Measurements from ENCODE around the gene SYDE1. TPM values are rescaled to one million over a fixed set of nuclear protein-coding genes. Genes with fewer than 3 reads are reported as not detected.
"Not testable (repeated sequence)": the region's sequence is repeated elsewhere in the genome, so short reads cannot be mapped to it uniquely, and the experiment has no call there.

SYDE1 gene, protein sequence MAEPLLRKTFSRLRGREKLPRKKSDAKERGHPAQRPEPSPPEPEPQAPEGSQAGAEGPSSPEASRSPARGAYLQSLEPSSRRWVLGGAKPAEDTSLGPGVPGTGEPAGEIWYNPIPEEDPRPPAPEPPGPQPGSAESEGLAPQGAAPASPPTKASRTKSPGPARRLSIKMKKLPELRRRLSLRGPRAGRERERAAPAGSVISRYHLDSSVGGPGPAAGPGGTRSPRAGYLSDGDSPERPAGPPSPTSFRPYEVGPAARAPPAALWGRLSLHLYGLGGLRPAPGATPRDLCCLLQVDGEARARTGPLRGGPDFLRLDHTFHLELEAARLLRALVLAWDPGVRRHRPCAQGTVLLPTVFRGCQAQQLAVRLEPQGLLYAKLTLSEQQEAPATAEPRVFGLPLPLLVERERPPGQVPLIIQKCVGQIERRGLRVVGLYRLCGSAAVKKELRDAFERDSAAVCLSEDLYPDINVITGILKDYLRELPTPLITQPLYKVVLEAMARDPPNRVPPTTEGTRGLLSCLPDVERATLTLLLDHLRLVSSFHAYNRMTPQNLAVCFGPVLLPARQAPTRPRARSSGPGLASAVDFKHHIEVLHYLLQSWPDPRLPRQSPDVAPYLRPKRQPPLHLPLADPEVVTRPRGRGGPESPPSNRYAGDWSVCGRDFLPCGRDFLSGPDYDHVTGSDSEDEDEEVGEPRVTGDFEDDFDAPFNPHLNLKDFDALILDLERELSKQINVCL
- 17.0 TPM for polyA plus RNA-seq (ENCODE audit: insufficient read length)

DNA sequence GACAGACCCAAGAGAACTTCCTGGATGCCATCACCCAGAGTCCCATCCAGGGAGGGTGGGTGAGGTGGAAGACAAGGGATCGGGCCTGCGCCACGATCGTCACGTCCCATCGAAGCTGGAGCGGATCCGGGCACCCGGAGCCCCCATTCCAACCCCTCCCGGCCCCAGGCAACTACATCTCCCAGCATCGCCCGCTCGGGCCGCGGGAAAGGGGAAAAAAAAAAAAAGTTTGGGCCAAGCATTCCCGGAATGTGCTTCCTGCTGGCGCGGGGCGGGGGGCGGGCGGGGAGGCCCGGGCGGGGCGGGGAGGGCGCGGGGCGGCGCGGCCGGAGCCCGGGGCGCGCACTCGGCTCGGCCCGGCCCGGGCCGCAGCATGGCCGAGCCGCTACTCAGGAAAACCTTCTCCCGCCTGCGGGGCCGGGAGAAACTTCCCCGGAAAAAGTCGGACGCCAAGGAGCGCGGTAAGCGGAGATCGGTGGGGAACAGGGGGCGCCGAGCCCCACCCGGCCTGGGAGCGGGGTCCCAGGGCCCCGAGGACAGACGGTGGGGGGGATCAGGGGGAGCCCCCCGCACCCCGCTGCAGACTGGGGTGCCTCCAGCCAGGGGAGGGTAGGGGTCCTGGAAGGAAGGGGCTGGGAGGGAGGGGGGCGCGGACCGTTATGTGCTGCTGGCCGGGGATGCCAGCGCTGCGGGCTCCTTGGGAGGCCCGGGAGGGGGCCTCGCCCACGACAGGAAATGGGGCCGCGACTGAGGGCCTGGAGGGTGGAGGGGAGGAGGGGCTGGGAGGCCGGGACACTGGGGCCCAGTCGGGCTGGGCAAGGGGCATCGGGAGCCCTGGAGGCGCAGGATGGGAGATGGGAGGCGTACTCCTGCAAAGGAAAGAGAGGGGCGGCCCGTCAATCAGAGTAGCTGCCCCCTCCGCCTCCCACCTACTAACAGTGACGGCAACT lies at the start of gene SYDE1:
SYDE1 (plus strand) TSS at position 341 of the 950 bp plus-strand sequence; CDS start at position 374, 33 bp downstream.
- peak; percentile 65 for DNase-seq

DNA sequence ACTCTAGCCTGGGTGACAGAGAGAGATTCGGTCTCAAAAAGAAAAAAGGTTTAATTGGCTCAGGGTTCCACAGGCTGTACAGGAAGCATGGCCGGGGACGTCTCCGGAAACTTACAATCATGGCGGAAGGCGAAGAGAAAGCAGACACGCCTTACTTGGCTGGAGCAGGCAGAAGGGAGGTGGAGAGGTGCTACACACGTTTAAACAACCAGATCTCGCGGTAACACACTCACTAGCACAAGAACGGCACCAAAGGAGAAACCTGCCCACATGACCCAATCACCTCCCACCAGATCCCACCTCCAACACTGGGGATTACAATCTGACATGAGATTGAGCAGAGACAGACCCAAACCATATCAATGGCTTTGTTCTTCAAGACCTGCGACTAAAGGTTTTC lies 45.2 kb upstream of the SYDE1 start:
- DNase-seq: no peak

DNA sequence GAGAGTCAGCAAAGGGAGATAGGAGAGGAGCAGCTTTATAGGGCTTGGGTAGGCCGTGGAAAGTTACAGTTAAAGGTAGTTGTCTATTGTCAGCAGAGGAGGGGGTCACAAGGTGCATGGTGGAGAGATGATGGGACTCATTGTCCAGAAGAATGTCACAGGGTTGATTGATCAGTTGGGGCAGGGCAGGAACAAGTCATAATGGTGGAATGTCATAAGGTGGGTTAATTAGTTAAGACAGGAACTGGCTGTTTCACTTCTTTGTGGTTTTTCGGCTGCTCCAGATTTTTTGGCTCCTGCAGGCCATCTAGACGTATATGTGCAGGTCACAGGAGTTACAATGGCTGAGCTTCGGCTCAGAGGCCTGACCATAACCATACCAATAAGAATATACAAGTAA lies 36.8 kb upstream of the SYDE1 start:
- not testable (repeated sequence) for DNase-seq

GRCh38 chr19:15072930-15073647 lies 34.1 kb upstream of the SYDE1 start:
- no peak for DNase-seq

- no peak for DNase-seq
These were observed 32.8 kb upstream of the SYDE1 start for GRCh38 chr19:15074371-15074770.

DNA sequence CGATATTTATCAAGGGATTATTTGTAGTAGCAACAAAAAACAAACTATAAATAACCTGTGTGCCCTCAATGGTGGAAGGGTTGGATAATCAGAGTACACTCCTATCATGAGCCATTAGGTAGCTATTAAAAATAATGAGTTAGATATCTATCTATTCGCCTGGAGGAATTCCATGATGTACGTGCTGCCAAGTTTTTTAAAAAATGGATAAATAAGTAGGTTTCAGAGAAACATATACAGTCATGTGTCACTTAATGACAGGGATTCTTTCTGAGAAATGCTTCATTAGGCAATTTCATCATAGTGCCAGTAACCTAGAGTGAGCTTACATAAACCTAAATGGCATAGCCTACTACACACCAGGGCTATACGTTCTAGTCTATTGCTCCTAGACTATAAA lies 31.4 kb upstream of the SYDE1 start:
- no peak for DNase-seq

GRCh38 chr19:15080002-15080401 lies 27.2 kb upstream of the SYDE1 start:
- not testable (repeated sequence) for DNase-seq

DNA sequence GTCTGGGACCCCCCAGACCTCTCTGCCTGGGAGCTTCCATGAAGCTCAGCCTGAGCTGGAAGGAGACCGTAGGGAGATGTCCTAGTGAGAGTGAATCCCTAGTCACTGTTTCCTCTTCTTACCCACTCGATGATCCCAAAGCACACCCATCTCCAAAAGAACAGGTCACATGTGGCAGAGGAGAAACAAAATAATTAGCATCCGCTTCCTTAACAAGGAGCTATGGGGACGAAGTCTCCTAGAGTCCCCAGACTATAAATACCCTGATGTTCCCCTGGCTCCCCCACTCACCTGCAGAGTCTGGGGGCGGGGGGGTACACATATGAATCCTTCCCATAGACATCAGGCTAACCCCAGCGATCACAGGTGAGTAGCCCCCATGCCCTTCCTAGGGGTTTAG lies 25.3 kb upstream of the SYDE1 start, which contains the start of gene OR1I1:
OR1I1 (plus strand) TSS at position 301 of the 400 bp plus-strand sequence. CDS start 4,855 bp downstream, outside the sequence.
- DNase-seq: no peak

DNA sequence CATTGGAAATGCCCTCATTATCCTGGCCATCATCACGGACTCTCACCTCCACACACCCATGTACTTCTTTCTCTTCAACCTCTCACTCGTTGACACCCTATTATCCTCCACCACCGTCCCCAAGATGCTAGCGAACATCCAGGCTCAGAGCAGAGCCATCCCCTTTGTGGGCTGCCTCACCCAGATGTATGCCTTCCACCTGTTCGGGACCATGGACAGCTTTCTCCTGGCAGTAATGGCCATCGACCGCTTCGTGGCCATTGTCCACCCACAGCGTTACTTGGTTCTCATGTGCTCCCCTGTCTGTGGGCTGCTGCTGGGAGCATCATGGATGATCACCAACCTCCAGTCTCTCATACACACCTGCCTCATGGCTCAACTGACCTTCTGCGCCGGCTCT lies 20.0 kb upstream of the SYDE1 start:
- DNase-seq: no peak

- DNase-seq: peak; percentile 71
These were observed 15.1 kb upstream of the SYDE1 start for GRCh38 chr19:15091918-15092753.

DNA sequence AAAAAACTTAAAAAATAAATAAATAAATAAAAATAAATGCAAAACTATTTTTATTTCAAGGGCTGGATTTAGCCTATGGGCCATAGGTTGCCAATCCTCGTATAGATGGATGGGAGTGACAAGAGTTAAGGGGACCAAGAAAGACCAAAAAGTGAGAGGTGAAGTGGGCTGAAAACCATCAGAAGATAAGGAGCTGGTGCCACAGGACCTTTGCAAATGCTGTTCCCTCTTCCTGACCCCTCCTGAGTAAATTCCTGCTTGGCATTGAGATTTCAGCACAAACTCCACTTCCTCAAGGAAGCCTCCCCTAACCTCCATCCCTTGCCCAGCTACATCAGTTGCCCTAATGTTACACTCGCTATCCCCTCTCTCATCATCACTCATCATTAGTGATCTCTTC lies 14.2 kb upstream of the SYDE1 start:
- no peak for DNase-seq

- DNase-seq: no peak
These were observed 11.0 kb upstream of the SYDE1 start for GRCh38 chr19:15096223-15096622.

DNA sequence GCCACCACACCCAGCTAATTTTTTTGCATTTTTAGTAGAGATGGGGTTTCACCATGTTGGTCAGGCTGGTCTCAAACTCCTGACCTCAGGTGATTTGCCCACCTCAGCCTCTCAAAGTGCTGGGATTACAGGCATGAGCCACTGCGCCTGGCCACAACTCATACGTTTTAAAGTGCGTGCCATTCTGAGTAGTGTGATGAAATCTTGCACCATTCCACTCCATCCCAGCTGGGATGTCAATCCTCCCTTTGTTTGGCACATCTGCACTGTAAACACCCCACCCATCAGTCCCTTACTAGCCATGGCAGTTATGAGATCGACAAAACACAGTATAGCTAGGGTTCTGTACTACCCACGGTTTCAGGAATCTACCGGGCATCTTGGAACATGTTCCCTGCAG lies 9.2 kb upstream of the SYDE1 start:
- DNase-seq: not testable (repeated sequence)

DNA sequence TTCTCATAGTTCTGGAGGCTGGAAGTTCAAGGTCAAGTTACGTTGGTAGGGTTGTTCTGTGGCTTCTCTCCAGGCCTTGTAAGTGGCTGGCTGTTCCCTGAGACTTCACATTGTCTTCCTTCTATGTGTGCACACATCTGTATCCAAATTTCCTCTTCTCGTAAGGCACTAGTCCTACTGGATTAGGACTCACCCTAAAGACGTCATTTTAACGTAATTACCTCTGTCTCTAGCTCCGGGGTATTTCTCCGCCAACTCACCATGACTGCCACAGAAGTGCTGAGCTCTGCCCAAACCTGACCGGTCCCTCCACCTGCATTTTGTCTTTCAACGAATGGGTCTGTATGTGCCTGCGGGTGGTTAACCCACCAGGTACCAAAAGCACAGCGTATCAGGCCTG lies 8.7 kb upstream of the SYDE1 start:
- no peak for DNase-seq

GRCh38 chr19:15099017-15099582 lies 8.1 kb upstream of the SYDE1 start:
- no peak for DNase-seq

DNA sequence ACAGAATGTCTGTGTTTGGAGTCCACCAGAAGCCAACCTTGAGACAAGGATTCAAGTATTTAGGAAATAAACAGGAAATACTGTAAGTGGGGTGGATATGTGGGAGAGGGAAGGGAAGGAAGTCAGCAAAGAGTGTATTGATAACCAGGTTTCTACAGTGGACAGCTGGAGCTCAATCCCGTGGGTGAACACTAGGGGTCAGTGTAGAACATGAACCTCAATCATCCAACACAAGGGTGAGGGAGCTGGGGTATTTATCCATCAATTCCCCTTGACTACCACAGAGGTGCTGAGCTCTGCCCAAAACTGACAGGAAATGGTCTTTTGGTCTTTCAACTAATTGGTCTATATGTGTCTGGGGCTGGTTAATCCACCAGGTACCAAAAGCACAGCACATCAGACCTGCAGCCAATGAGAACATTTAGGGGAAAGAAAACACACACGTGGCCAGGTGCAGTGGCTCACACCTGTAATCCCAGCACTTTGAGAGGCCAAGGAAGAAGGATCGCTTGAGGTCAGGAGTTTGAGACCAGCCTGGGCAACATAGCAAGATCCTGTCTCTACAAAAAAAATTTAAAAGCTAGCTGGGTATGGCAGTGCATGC lies 5.6 kb upstream of the SYDE1 start:
- no peak for DNase-seq

DNA sequence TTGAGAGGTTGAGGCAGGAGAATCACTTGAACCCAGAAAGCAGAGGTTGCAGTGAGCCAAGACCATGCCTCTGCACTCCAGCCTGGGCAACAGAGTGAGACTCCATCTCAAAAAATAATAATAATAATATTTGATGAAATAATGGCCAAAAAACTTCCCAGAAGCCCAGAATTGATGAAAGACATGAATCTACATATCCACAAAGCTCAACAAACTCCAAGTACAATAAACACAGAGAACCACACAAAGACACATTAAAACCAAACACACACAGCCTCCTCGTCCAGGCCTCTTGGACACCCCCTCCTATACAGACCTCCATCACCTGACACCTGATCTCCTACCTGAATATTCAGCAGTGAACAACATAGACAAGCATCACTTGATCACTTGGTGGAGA lies 3.2 kb upstream of the SYDE1 start:
- DNase-seq: no peak

- DNase-seq: no peak
These were observed 2.8 kb upstream of the SYDE1 start for GRCh38 chr19:15104411-15104810.

GRCh38 chr19:15105044-15105443 lies 2.2 kb upstream of the SYDE1 start:
- DNase-seq: no peak
